WTC11 (cell line): Measurements from ENCODE around the gene ADCYAP1. TPM values are rescaled to one million over a fixed set of nuclear protein-coding genes. Genes with fewer than 3 reads are reported as not detected.

Source experiments
- ATAC-seq: fragments of 200-7000 bp; cut with Tn5 transposase; 2 replicates; pipeline ENCODE4 v1.10.0; 2021; ENCODE audit warnings: mild to moderate bottlenecking, moderate library complexity
- CTCF ChIA-PET: fragments of 300-600 bp; sonication (Branson Sonifier 250); formaldehyde crosslinking; loops from one replicate; lab custom pipeline; 2021; ENCODE audit warnings: antibody characterized with exemption; lab: Charles Lee
- POLR2A ChIA-PET: fragments of 350-600 bp; sonication (Branson Sonifier 250); formaldehyde crosslinking; loops from one replicate; lab custom pipeline; 2021; ENCODE audit warnings: antibody characterized with exemption; lab: Charles Lee
- DNase-seq: peaks from one replicate; pipeline ENCODE4 v3.0.0; 2021; ENCODE audit warnings: low spot score
- H3K27ac Mint-ChIP-seq: 2 replicates; pipeline ENCODE4 v1.8.0; 2021; ENCODE audit warnings: mixed read lengths
- H3K27me3 Mint-ChIP-seq: 2 replicates; pipeline ENCODE4 v1.8.0; 2021; ENCODE audit warnings: low read depth, mild to moderate bottlenecking, moderate library complexity, mixed read lengths
- H3K36me3 Mint-ChIP-seq: 2 replicates; pipeline ENCODE4 v1.8.0; 2021; ENCODE audit warnings: mixed read lengths
- H3K4me1 Mint-ChIP-seq: 2 replicates; pipeline ENCODE4 v1.8.0; 2022; ENCODE audit warnings: mixed read lengths
- H3K4me3 Mint-ChIP-seq: 2 replicates; pipeline ENCODE4 v1.8.0; 2021; ENCODE audit warnings: mild to moderate bottlenecking, moderate library complexity, mixed read lengths
- H3K9me3 Mint-ChIP-seq: 2 replicates; pipeline ENCODE4 v1.8.0; 2021; ENCODE audit warnings: mixed read lengths
- AR ChIP-seq: fragments of 250-450 bp; sonication (Bioruptor Pico); IDR thresholded peaks from 2 replicates; pipeline ENCODE4 v1.9.0; 2021; ENCODE audit warnings: mild to moderate bottlenecking
- ATF3 ChIP-seq: sonication (generic); formaldehyde crosslinking; conservative IDR thresholded peaks from 2 replicates; pipeline ENCODE4 v1.8.1; 2022; ENCODE audit warnings: mild to moderate bottlenecking, missing genetic modification reagents
- ELF4 ChIP-seq: sonication (generic); formaldehyde crosslinking; IDR thresholded peaks from 2 replicates; pipeline ENCODE4 v1.8.1; 2022; ENCODE audit warnings: low read depth, mild to moderate bottlenecking, moderate library complexity, missing genetic modification reagents
- EMX1 ChIP-seq: fragments of 250-450 bp; sonication (Bioruptor Pico); IDR thresholded peaks from 2 replicates; pipeline ENCODE4 v1.8.0; 2021; ENCODE audit warnings: mild to moderate bottlenecking
- FOXK1 ChIP-seq: sonication (generic); formaldehyde crosslinking; IDR thresholded peaks from 2 replicates; pipeline ENCODE4 v1.8.0; 2022; ENCODE audit warnings: mild to moderate bottlenecking, moderate library complexity, missing genetic modification reagents
- GABPB1 ChIP-seq: sonication (generic); formaldehyde crosslinking; IDR thresholded peaks from 2 replicates; pipeline ENCODE4 v1.8.1; 2023; ENCODE audit warnings: mild to moderate bottlenecking, missing genetic modification reagents
- MXD4 ChIP-seq: fragments of 250-450 bp; sonication (Bioruptor Pico); IDR thresholded peaks from 2 replicates; pipeline ENCODE4 v1.8.0; 2021; ENCODE audit warnings: mild to moderate bottlenecking, moderate library complexity, borderline replicate concordance
- NFYB ChIP-seq: sonication (generic); formaldehyde crosslinking; conservative IDR thresholded peaks from 2 replicates; pipeline ENCODE4 v1.8.0; 2022; ENCODE audit warnings: low read depth, missing genetic modification reagents
- PREB ChIP-seq: sonication (generic); formaldehyde crosslinking; IDR thresholded peaks from 2 replicates; pipeline ENCODE4 v1.8.1; 2022; ENCODE audit warnings: mild to moderate bottlenecking, missing genetic modification reagents, moderate library complexity, borderline replicate concordance
- RORB ChIP-seq: fragments of 250-450 bp; sonication (Bioruptor Pico); IDR thresholded peaks from 2 replicates; pipeline ENCODE4 v1.9.0; 2021; ENCODE audit warnings: mild to moderate bottlenecking
- TEAD1 ChIP-seq: sonication (generic); formaldehyde crosslinking; IDR thresholded peaks from 2 replicates; pipeline ENCODE4 v1.8.0; 2022; ENCODE audit warnings: mild to moderate bottlenecking, missing genetic modification reagents
- ZNF138 ChIP-seq: sonication (generic); formaldehyde crosslinking; conservative IDR thresholded peaks from 2 replicates; pipeline ENCODE4 v1.8.1; 2022; ENCODE audit warnings: mild to moderate bottlenecking, moderate library complexity, missing genetic modification reagents
- ZNF416 ChIP-seq: fragments of 250-450 bp; sonication (Bioruptor Pico); IDR thresholded peaks from 2 replicates; pipeline ENCODE4 v1.9.0; 2021; ENCODE audit warnings: mild to moderate bottlenecking, inconsistent platforms
- total RNA-seq: library from RNA; stranded (reverse); gene quantifications from 3 replicates; pipeline ENCODE4 v1.2.3, GENCODE V29; 2021
- TF ChIP-seq, protein P1 (sequence below): sonication (generic); formaldehyde crosslinking; IDR thresholded peaks from 2 replicates; pipeline ENCODE4 v1.8.1; 2023; ENCODE audit warnings: mild to moderate bottlenecking, missing genetic modification reagents, moderate library complexity
- TF ChIP-seq, protein P2 (sequence below): sonication (generic); formaldehyde crosslinking; IDR thresholded peaks from 2 replicates; pipeline ENCODE4 v1.8.1; 2023; ENCODE audit warnings: mild to moderate bottlenecking, missing genetic modification reagents
- TF ChIP-seq, protein P3 (sequence below): fragments of 250-450 bp; sonication (Bioruptor Pico); IDR thresholded peaks from 2 replicates; pipeline ENCODE4 v1.9.0; 2021; ENCODE audit warnings: moderate library complexity, mild to moderate bottlenecking, inconsistent platforms, borderline replicate concordance
- TF ChIP-seq, protein P4 (sequence below): sonication (generic); formaldehyde crosslinking; conservative IDR thresholded peaks from 2 replicates; pipeline ENCODE4 v1.8.1; 2023; ENCODE audit warnings: mild to moderate bottlenecking, low read depth, missing genetic modification reagents, moderate library complexity

ADCYAP1 gene
- total RNA-seq, 1 experiment from 2014 or later = not detected

DNA sequence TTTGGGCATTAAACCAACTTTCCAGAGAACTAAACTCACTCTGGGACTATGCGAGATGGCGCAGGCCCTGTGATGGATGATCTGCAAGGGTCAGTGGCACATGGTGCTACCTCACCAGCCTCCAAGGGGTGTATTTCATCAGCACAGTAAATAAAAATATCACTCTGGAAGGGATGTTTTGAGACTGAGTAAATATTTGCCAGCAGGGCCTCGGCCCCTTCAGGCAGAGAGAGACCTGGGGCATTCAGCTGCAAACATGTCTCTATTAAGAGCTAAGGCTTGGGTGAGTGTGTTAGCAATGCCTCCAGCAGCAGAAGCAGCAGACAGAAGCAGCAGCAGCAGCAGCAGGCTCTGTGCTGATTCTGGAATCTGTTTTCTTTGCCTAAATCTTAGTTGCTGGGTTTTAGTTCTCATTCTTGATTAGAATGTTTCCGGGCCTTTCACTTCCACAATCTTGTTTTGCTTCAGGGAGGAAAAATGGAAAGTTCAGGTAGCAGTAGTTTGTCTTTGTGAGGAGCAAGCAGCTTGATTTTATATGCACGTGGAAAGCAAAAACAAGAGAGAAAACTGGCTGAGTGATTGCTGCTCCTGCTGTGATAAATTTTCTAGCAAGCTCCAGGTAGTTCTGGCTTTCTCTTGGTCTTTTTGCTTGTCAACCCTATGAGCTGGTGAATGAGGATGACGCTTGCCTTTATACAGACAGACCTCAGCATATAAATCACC lies 18.6 kb downstream of the ADCYAP1 start:
- Mint-ChIP-seq H3K27me3 (peaks cover 40% of the 10 kb centered on the region), H3K9me3 (no peaks in the 10 kb centered on the region), H3K4me1 (no peaks in the 10 kb centered on the region; the same call in 1 of the 2 replicates), H3K27ac (no peak overlapping the region), H3K4me3 (no peak overlapping the region)
- ChIA-PET CTCF (no interaction called here), POLR2A (no interaction called here)
- no peak for DNase-seq
- TF ChIP-seq GABPB1 (CRISPR knock-in tag) (peak; percentile 97), MXD4 (no peak)
- TF ChIP-seq, all 79 proteins: peak for 1
- H3K36me3 Mint-ChIP-seq = no peaks in the 10 kb centered on the region
- peak; percentile 58 for ATAC-seq

DNA sequence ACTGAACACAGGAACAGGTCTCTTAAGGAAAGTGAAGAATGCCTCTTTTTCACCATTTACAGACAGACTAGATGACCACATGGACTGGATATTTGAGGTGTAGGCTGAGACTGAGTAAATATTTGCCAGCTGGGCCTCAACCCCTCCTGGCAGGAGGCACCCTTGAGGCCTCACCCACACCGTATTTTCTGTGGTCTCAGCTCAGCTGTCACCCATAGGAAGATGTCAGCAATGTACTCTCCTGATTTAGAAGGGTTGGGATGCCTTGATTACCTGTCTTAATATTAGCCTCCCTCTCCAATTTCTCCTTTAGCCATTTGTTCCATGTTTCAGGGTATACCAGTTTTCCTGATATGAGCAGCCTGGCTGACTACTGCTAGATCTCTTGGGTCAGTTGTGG lies 20.3 kb downstream of the ADCYAP1 start:
- TF ChIP-seq, protein P1, sequence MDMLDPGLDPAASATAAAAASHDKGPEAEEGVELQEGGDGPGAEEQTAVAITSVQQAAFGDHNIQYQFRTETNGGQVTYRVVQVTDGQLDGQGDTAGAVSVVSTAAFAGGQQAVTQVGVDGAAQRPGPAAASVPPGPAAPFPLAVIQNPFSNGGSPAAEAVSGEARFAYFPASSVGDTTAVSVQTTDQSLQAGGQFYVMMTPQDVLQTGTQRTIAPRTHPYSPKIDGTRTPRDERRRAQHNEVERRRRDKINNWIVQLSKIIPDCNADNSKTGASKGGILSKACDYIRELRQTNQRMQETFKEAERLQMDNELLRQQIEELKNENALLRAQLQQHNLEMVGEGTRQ (CRISPR knock-in tag) = no peak
- TF ChIP-seq GABPB1 (CRISPR knock-in tag) (peak; percentile 40; the same call in 1 of the 2 replicates), EMX1 (CRISPR knock-in tag) (no peak), ELF4 (CRISPR knock-in tag) (no peak), FOXK1 (CRISPR knock-in tag) (no peak), ZNF416 (CRISPR knock-in tag) (no peak)
- TF ChIP-seq, protein P2, sequence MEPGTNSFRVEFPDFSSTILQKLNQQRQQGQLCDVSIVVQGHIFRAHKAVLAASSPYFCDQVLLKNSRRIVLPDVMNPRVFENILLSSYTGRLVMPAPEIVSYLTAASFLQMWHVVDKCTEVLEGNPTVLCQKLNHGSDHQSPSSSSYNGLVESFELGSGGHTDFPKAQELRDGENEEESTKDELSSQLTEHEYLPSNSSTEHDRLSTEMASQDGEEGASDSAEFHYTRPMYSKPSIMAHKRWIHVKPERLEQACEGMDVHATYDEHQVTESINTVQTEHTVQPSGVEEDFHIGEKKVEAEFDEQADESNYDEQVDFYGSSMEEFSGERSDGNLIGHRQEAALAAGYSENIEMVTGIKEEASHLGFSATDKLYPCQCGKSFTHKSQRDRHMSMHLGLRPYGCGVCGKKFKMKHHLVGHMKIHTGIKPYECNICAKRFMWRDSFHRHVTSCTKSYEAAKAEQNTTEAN = no peak
- Mint-ChIP-seq H3K27ac (no peak overlapping the region), H3K27me3 (peaks cover 29% of the 10 kb centered on the region), H3K9me3 (no peaks in the 10 kb centered on the region), H3K4me1 (no peaks in the 10 kb centered on the region; the same call in 1 of the 2 replicates), H3K36me3 (no peaks in the 10 kb centered on the region), H3K4me3 (no peak overlapping the region)
- DNase-seq (no peak), ATAC-seq (no peak)
- ChIA-PET CTCF (no interaction called here), POLR2A (interaction anchor here (0.6 kb wide), 1 partner anchor 29 kb away, joined by 4 read pairs; no protein-coding TSS in a partner anchor)

- ATAC-seq = no peak
- TF ChIP-seq, protein P2 = no peak
- TF ChIP-seq AR (CRISPR knock-in tag) (no peak), MXD4 (no peak), ELF4 (CRISPR knock-in tag) (no peak), TEAD1 (CRISPR knock-in tag) (no peak), PREB (no peak), NFYB (no peak), ATF3 (no peak), ZNF138 (CRISPR knock-in tag) (no peak), EMX1 (CRISPR knock-in tag) (no peak), RORB (no peak)
- TF ChIP-seq, protein P3, sequence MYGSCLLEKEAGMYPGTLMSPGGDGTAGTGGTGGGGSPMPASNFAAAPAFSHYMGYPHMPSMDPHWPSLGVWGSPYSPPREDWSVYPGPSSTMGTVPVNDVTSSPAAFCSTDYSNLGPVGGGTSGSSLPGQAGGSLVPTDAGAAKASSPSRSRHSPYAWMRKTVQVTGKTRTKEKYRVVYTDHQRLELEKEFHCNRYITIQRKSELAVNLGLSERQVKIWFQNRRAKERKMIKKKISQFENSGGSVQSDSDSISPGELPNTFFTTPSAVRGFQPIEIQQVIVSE = no peak
- TF ChIP-seq, protein P4, sequence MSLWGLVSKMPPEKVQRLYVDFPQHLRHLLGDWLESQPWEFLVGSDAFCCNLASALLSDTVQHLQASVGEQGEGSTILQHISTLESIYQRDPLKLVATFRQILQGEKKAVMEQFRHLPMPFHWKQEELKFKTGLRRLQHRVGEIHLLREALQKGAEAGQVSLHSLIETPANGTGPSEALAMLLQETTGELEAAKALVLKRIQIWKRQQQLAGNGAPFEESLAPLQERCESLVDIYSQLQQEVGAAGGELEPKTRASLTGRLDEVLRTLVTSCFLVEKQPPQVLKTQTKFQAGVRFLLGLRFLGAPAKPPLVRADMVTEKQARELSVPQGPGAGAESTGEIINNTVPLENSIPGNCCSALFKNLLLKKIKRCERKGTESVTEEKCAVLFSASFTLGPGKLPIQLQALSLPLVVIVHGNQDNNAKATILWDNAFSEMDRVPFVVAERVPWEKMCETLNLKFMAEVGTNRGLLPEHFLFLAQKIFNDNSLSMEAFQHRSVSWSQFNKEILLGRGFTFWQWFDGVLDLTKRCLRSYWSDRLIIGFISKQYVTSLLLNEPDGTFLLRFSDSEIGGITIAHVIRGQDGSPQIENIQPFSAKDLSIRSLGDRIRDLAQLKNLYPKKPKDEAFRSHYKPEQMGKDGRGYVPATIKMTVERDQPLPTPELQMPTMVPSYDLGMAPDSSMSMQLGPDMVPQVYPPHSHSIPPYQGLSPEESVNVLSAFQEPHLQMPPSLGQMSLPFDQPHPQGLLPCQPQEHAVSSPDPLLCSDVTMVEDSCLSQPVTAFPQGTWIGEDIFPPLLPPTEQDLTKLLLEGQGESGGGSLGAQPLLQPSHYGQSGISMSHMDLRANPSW = no peak
These were observed 22.3 kb downstream of the ADCYAP1 start for GRCh38 chr18:926946-927345.

More at GRCh38 chr18:926946-927345, 22.3 kb downstream of the ADCYAP1 start:
- Mint-ChIP-seq H3K9me3 (no peaks in the 10 kb centered on the region), H3K36me3 (no peaks in the 10 kb centered on the region), H3K4me1 (no peaks in the 10 kb centered on the region; the same call in 1 of the 2 replicates), H3K27me3 (peaks cover 17% of the 10 kb centered on the region), H3K4me3 (no peak overlapping the region), H3K27ac (no peak overlapping the region)
- POLR2A ChIA-PET = no interaction called here
- no peak for DNase-seq
- CTCF ChIA-PET = interaction anchor here (0.8 to 1.0 kb wide), 2 partner anchors 23 to 34 kb away, joined by 3 read pairs; no protein-coding TSS in a partner anchor
